Astrocyte (in vitro differentiated cells and primary cell): ENCODE measurements around the gene PCCA. TPM values are rescaled to one million over a fixed set of nuclear protein-coding genes. Genes with fewer than 3 reads are reported as not detected.

ENCODE experiments used
- DNase-seq: peaks from one replicate; pipeline ENCODE4 v3.0.0-alpha.2; 2010; ENCODE audit warnings: low read depth
- FAIRE-seq: peaks from 2 replicates; lab custom pipeline; 2011; peaks lifted over from hg19 to GRCh38; lab: Jason Lieb, UNC
- H2AFZ ChIP-seq: 2 replicates; pipeline ENCODE4 v1.6.0; 2012; ENCODE audit warnings: low read depth, low read length, inconsistent platforms
- H3K27ac ChIP-seq: 2 replicates; pipeline ENCODE4 v1.5.1; 2011; ENCODE audit warnings: low read depth, low read length, inconsistent platforms
- H3K27me3 ChIP-seq: 2 replicates; pipeline ENCODE4 v1.6.0; 2011; ENCODE audit warnings: low read length, inconsistent platforms; ENCODE audit not compliant: insufficient read depth
- H3K36me3 ChIP-seq: 2 replicates; pipeline ENCODE4 v1.5.1; 2011; ENCODE audit warnings: low read length, inconsistent platforms; ENCODE audit not compliant: insufficient read depth
- H3K4me1 ChIP-seq: 2 replicates; pipeline ENCODE4 v1.5.1; 2011; ENCODE audit warnings: low read length, inconsistent platforms; ENCODE audit not compliant: insufficient read depth
- H3K4me2 ChIP-seq: 2 replicates; pipeline ENCODE4 v1.6.0; 2012; ENCODE audit warnings: low read length, inconsistent platforms
- H3K4me3 ChIP-seq: 2 replicates; pipeline ENCODE4 v1.5.1; 2011; ENCODE audit warnings: low read depth, mild to moderate bottlenecking, low read length, inconsistent platforms; ENCODE audit not compliant: insufficient read depth
- H3K79me2 ChIP-seq: 2 replicates; pipeline ENCODE4 v1.6.0; 2012; ENCODE audit warnings: mild to moderate bottlenecking, low read length, inconsistent platforms; ENCODE audit not compliant: insufficient read depth
- H3K9ac ChIP-seq: 2 replicates; pipeline ENCODE4 v1.6.0; 2012; ENCODE audit warnings: mild to moderate bottlenecking, low read length, inconsistent platforms
- H3K9me3 ChIP-seq: 2 replicates; pipeline ENCODE4 v1.5.1; 2012; ENCODE audit warnings: low read depth, mild to moderate bottlenecking, low read length, inconsistent platforms; ENCODE audit not compliant: insufficient read depth
- H4K20me1 ChIP-seq: 2 replicates; pipeline ENCODE4 v1.6.0; 2012; ENCODE audit warnings: low read length, inconsistent platforms; ENCODE audit not compliant: insufficient read depth
- H3K27ac Mint-ChIP-seq: one replicate; pipeline ENCODE4 v1.8.0; 2021; ENCODE audit warnings: mild to moderate bottlenecking, mixed read lengths; ENCODE audit not compliant: unreplicated experiment
- H3K27me3 Mint-ChIP-seq: one replicate; pipeline ENCODE4 v1.8.0; 2021; ENCODE audit warnings: low read depth, mixed read lengths; ENCODE audit not compliant: unreplicated experiment
- H3K36me3 Mint-ChIP-seq: one replicate; pipeline ENCODE4 v1.8.0; 2021; ENCODE audit warnings: low read depth, mixed read lengths; ENCODE audit not compliant: unreplicated experiment
- H3K4me1 Mint-ChIP-seq: one replicate; pipeline ENCODE4 v1.8.0; 2021; ENCODE audit warnings: low read depth, mixed read lengths; ENCODE audit not compliant: unreplicated experiment
- H3K4me3 Mint-ChIP-seq: one replicate; pipeline ENCODE4 v1.8.0; 2021; ENCODE audit warnings: mild to moderate bottlenecking, moderate library complexity, mixed read lengths; ENCODE audit not compliant: unreplicated experiment
- H3K9me3 Mint-ChIP-seq: one replicate; pipeline ENCODE4 v1.8.0; 2021; ENCODE audit warnings: mild to moderate bottlenecking, mixed read lengths; ENCODE audit not compliant: unreplicated experiment
- CTCF ChIP-seq: IDR thresholded peaks from 2 replicates; pipeline ENCODE4 v1.5.1; 2011; ENCODE audit warnings: low read depth, mild to moderate bottlenecking, inconsistent platforms, low read length, moderate library complexity; ENCODE audit not compliant: insufficient read depth
- EZH2 ChIP-seq: IDR thresholded peaks from 2 replicates; pipeline ENCODE4 v1.6.1; 2012; ENCODE audit warnings: mild to moderate bottlenecking, low read length, inconsistent platforms; ENCODE audit not compliant: insufficient read depth
- total RNA-seq: library from RNA; stranded (reverse); gene quantifications from 2 replicates; pipeline ENCODE4 v1.2.1, GENCODE V29; 2021

PCCA gene
- total RNA-seq, 1 donor from 2014 or later = 13.9 TPM

- peaks cover 3% of the 10 kb centered on the region for H3K4me1 Mint-ChIP-seq
- H3K4me2 ChIP-seq = no peak overlapping the region
- TF ChIP-seq CTCF = no peak
- TF ChIP-seq EZH2 = no peak
- DNase-seq (no peak), FAIRE-seq (no peak)
- H3K27ac Mint-ChIP-seq = no peak overlapping the region
- H4K20me1 ChIP-seq = no peaks in the 10 kb centered on the region
- H3K27me3 ChIP-seq = no peaks in the 10 kb centered on the region
- no peak overlapping the region for H3K27ac ChIP-seq
- no peaks in the 10 kb centered on the region for H3K36me3 ChIP-seq
- H3K9me3 ChIP-seq = no peaks in the 10 kb centered on the region
- H3K79me2 ChIP-seq = no peaks in the 10 kb centered on the region
- H3K27me3 Mint-ChIP-seq = no peaks in the 10 kb centered on the region
- no peak overlapping the region for H2AFZ ChIP-seq
- H3K4me1 ChIP-seq = no peaks in the 10 kb centered on the region
- H3K4me3 Mint-ChIP-seq = no peak overlapping the region
- peaks cover 8% of the 10 kb centered on the region for H3K36me3 Mint-ChIP-seq
- H3K4me3 ChIP-seq = no peak overlapping the region
- no peak overlapping the region for H3K9ac ChIP-seq
- peaks cover 11% of the 10 kb centered on the region for H3K9me3 Mint-ChIP-seq
Observed at GRCh38 chr13:100245104-100245503, 156.2 kb downstream of the PCCA start.

- H3K9ac ChIP-seq = no peak overlapping the region
- no peak overlapping the region for H3K4me2 ChIP-seq
- Mint-ChIP-seq H3K4me1 (peaks cover 3% of the 10 kb centered on the region), H3K9me3 (peaks cover 11% of the 10 kb centered on the region), H3K4me3 (no peak overlapping the region), H3K27ac (no peak overlapping the region), H3K36me3 (peaks cover 8% of the 10 kb centered on the region), H3K27me3 (no peaks in the 10 kb centered on the region)
- H3K27me3 ChIP-seq = no peaks in the 10 kb centered on the region
- no peaks in the 10 kb centered on the region for H3K4me1 ChIP-seq
- no peaks in the 10 kb centered on the region for H3K9me3 ChIP-seq
- DNase-seq = no peak
- no peaks in the 10 kb centered on the region for H4K20me1 ChIP-seq
- H3K79me2 ChIP-seq = no peaks in the 10 kb centered on the region
- TF ChIP-seq CTCF (no peak), EZH2 (no peak)
- FAIRE-seq = no peak
- H3K27ac ChIP-seq = no peak overlapping the region
- H3K36me3 ChIP-seq = no peaks in the 10 kb centered on the region
- no peak overlapping the region for H2AFZ ChIP-seq
- H3K4me3 ChIP-seq = no peak overlapping the region
Observed at GRCh38 chr13:100247937-100248336, 159.0 kb downstream of the PCCA start.

- no peak overlapping the region for H3K27ac ChIP-seq
- Mint-ChIP-seq H3K4me1 (peaks cover 5% of the 10 kb centered on the region), H3K36me3 (peaks cover 9% of the 10 kb centered on the region), H3K27me3 (no peaks in the 10 kb centered on the region), H3K9me3 (peaks cover 3% of the 10 kb centered on the region), H3K27ac (no peak overlapping the region), H3K4me3 (no peak overlapping the region)
- no peaks in the 10 kb centered on the region for H3K36me3 ChIP-seq
- FAIRE-seq (no peak), DNase-seq (no peak)
- H3K4me1 ChIP-seq = no peaks in the 10 kb centered on the region
- H4K20me1 ChIP-seq = no peaks in the 10 kb centered on the region
- H3K4me2 ChIP-seq = no peak overlapping the region
- no peak for TF ChIP-seq EZH2
- TF ChIP-seq CTCF = no peak
- no peaks in the 10 kb centered on the region for H3K79me2 ChIP-seq
- no peaks in the 10 kb centered on the region for H3K9me3 ChIP-seq
- no peaks in the 10 kb centered on the region for H3K27me3 ChIP-seq
- H3K4me3 ChIP-seq = no peak overlapping the region
- no peak overlapping the region for H3K9ac ChIP-seq
- no peak overlapping the region for H2AFZ ChIP-seq
Observed at GRCh38 chr13:100254002-100254401, 165.1 kb downstream of the PCCA start.
